IMR-90 (cell line): ENCODE results near the gene CTDSP2. TPM values are rescaled to one million over a fixed set of nuclear protein-coding genes. Genes with fewer than 3 reads are reported as not detected.

Source experiments
- ATAC-seq: fragments of 200-7000 bp; cut with Tn5 transposase; 2 replicates; pipeline ENCODE4 v1.9.1; 2020; ENCODE audit warnings: low read depth, mild to moderate bottlenecking, moderate library complexity
- BruUV-seq: library from RNA; stranded (reverse); fragments of 400-500 nt; replicated peaks from 2 replicates; lab custom pipeline; 2021; lab: Mats Ljungman, UMichigan
- CTCF ChIA-PET: fragments of 300-600 bp; formaldehyde crosslinking; extraction: SDS; loops from one replicate; lab custom pipeline; 2021; ENCODE audit warnings: antibody characterized with exemption; lab: Yijun Ruan, JAX
- POLR2A ChIA-PET: fragments of 300-600 bp; sonication (Branson Sonifier 250); formaldehyde crosslinking; loops from one replicate; lab custom pipeline; 2022; ENCODE audit warnings: antibody characterized with exemption; ENCODE audit not compliant: unreplicated experiment; lab: Charles Lee
- DNase-seq: peaks from one replicate; pipeline ENCODE4 v3.0.0; 2013
- H2AFZ ChIP-seq: replicated peaks from 2 replicates; pipeline ENCODE3; 2013; ENCODE audit warnings: low read length, mild to moderate bottlenecking; ENCODE audit not compliant: poor library complexity
- H2AK5ac ChIP-seq: 2 replicates; pipeline ENCODE4 v1.6.1; 2013; ENCODE audit warnings: low read depth, low read length, inconsistent platforms
- H2AK9ac ChIP-seq: replicated peaks from 2 replicates; pipeline ENCODE3; 2013; ENCODE audit warnings: mild to moderate bottlenecking, low read depth, low read length, moderate library complexity; ENCODE audit not compliant: poor library complexity
- H2BK120ac ChIP-seq: 2 replicates; pipeline ENCODE4 v1.6.1; 2013; ENCODE audit warnings: low read depth, low read length, inconsistent platforms
- H2BK15ac ChIP-seq: 3 replicates; pipeline ENCODE4 v1.6.1; 2013; ENCODE audit warnings: low read depth, low read length, inconsistent platforms
- H2BK20ac ChIP-seq: 2 replicates; pipeline ENCODE4 v1.6.1; 2013; ENCODE audit warnings: low read depth, mild to moderate bottlenecking, inconsistent platforms, low read length, moderate library complexity
- H2BK5ac ChIP-seq: 2 replicates; pipeline ENCODE4 v1.6.1; 2013; ENCODE audit warnings: mild to moderate bottlenecking, low read depth, low read length, inconsistent platforms; ENCODE audit not compliant: poor library complexity, severe bottlenecking
- H3K14ac ChIP-seq: replicated peaks from 2 replicates; pipeline ENCODE4 v1.6.1; 2013; ENCODE audit warnings: low read depth, low read length, inconsistent platforms
- H3K18ac ChIP-seq: 2 replicates; pipeline ENCODE4 v1.6.1; 2013; ENCODE audit warnings: low read depth, low read length, control low read depth
- H3K23ac ChIP-seq: 2 replicates; pipeline ENCODE4 v1.6.1; 2013; ENCODE audit warnings: low read depth, low read length, inconsistent platforms
- H3K27ac ChIP-seq: 2 replicates; pipeline ENCODE4 v1.5.1; 2013; ENCODE audit warnings: mild to moderate bottlenecking, control low read depth, low read length; ENCODE audit not compliant: insufficient read depth
- H3K27me3 ChIP-seq: 2 replicates; pipeline ENCODE4 v1.6.1; 2013; ENCODE audit warnings: low read length; ENCODE audit not compliant: control insufficient read depth, insufficient read depth
- H3K36me3 ChIP-seq: 2 replicates; pipeline ENCODE4 v1.6.1; 2013; ENCODE audit warnings: low read length, mixed read lengths; ENCODE audit not compliant: control insufficient read depth, insufficient read depth
- H3K4ac ChIP-seq: 2 replicates; pipeline ENCODE4 v1.6.1; 2013; ENCODE audit warnings: low read depth, low read length, inconsistent platforms
- H3K4me1 ChIP-seq: 2 replicates; pipeline ENCODE4 v1.6.1; 2013; ENCODE audit warnings: low read length, mixed read lengths; ENCODE audit not compliant: control insufficient read depth, insufficient read depth
- H3K4me2 ChIP-seq: 2 replicates; pipeline ENCODE4 v1.6.1; 2013; ENCODE audit warnings: low read depth, mild to moderate bottlenecking, control low read depth, low read length, moderate library complexity
- H3K4me3 ChIP-seq: 2 replicates; pipeline ENCODE4 v1.5.1; 2013; ENCODE audit warnings: low read depth, mild to moderate bottlenecking, control low read depth, low read length, moderate library complexity; ENCODE audit not compliant: insufficient read depth
- H3K56ac ChIP-seq: 2 replicates; pipeline ENCODE4 v1.6.1; 2013; ENCODE audit warnings: low read length, inconsistent platforms; ENCODE audit not compliant: insufficient read depth; ENCODE audit errors: extremely low read depth
- H3K79me1 ChIP-seq, 2 experiments: 2 replicates each; pipeline ENCODE4 v1.6.1; 2013; ENCODE audit warnings: low read length in 2 of 2, inconsistent platforms in 1 of 2, low read depth in 1 of 2
- H3K9ac ChIP-seq: 2 replicates; pipeline ENCODE4 v1.6.1; 2013; ENCODE audit warnings: low read depth, low read length, control low read depth
- H3K9me1 ChIP-seq: 2 replicates; pipeline ENCODE4 v1.6.1; 2013; ENCODE audit warnings: low read length, inconsistent platforms; ENCODE audit not compliant: insufficient read depth
- H3K9me3 ChIP-seq: 2 replicates; pipeline ENCODE4 v1.6.1; 2013; ENCODE audit warnings: low read length; ENCODE audit not compliant: control insufficient read depth, insufficient read depth
- H4K20me1 ChIP-seq: 2 replicates; pipeline ENCODE4 v1.6.1; 2013; ENCODE audit warnings: low read length, inconsistent platforms; ENCODE audit not compliant: insufficient read depth
- H4K5ac ChIP-seq: 2 replicates; pipeline ENCODE4 v1.6.1; 2013; ENCODE audit warnings: mild to moderate bottlenecking, low read depth, low read length, control low read depth
- H4K8ac ChIP-seq, 2 experiments: 2 replicates each; pipeline ENCODE4 v1.6.1; 2013; ENCODE audit warnings: low read depth in 2 of 2, low read length in 2 of 2, control low read depth in 1 of 2, inconsistent platforms in 1 of 2
- H4K91ac ChIP-seq: 2 replicates; pipeline ENCODE4 v1.6.1; 2013; ENCODE audit warnings: low read depth, low read length, inconsistent platforms; ENCODE audit not compliant: insufficient read depth
- BHLHE40 ChIP-seq: fragments of 150-350 bp; IDR thresholded peaks from 2 replicates; pipeline ENCODE4 v1.6.1; 2016; ENCODE audit warnings: mild to moderate bottlenecking, low read depth, low read length
- CEBPB ChIP-seq: IDR thresholded peaks from 2 replicates; pipeline ENCODE4 v1.6.1; 2012; ENCODE audit warnings: low read depth, low read length, improper control_type of control experiment
- CHD1 ChIP-seq: IDR thresholded peaks from 2 replicates; pipeline ENCODE4 v1.6.1; 2012; ENCODE audit warnings: low read depth, low read length, improper control_type of control experiment
- ELK1 ChIP-seq: fragments of 150-350 bp; IDR thresholded peaks from 2 replicates; pipeline ENCODE4 v1.6.1; 2016; ENCODE audit warnings: low read depth, mild to moderate bottlenecking, low read length, moderate library complexity, borderline replicate concordance
- FOS ChIP-seq: fragments of 150-350 bp; IDR thresholded peaks from 2 replicates; pipeline ENCODE4 v1.6.1; 2016; ENCODE audit warnings: low read depth, low read length
- MAFK ChIP-seq: IDR thresholded peaks from 2 replicates; pipeline ENCODE4 v1.6.1; 2012; ENCODE audit warnings: low read depth, low read length, improper control_type of control experiment
- MAZ ChIP-seq: IDR thresholded peaks from 2 replicates; pipeline ENCODE4 v1.6.1; 2012; ENCODE audit warnings: low read depth, mild to moderate bottlenecking, low read length, improper control_type of control experiment, moderate library complexity, borderline replicate concordance
- MXI1 ChIP-seq: IDR thresholded peaks from 2 replicates; pipeline ENCODE4 v1.6.1; 2012; ENCODE audit warnings: low read depth, mild to moderate bottlenecking, low read length, moderate library complexity, borderline replicate concordance
- NFE2L2 ChIP-seq: fragments of 150-350 bp; IDR thresholded peaks from 2 replicates; pipeline ENCODE4 v1.6.1; 2016; ENCODE audit warnings: low read depth, mild to moderate bottlenecking, low read length
- POLR2A ChIP-seq: IDR thresholded peaks from 2 replicates; pipeline ENCODE4 v1.6.1; 2012; ENCODE audit warnings: mild to moderate bottlenecking, low read depth, low read length
- RAD21 ChIP-seq: IDR thresholded peaks from 2 replicates; pipeline ENCODE4 v1.6.1; 2012; ENCODE audit warnings: low read length, improper control_type of control experiment
- RCOR1 ChIP-seq: IDR thresholded peaks from 2 replicates; pipeline ENCODE4 v1.6.1; 2012; ENCODE audit warnings: mild to moderate bottlenecking, low read length, improper control_type of control experiment; ENCODE audit not compliant: insufficient replicate concordance
- RFX5 ChIP-seq: IDR thresholded peaks from 2 replicates; pipeline ENCODE4 v1.8.0; 2012; ENCODE audit warnings: low read depth, mild to moderate bottlenecking, low read length, moderate library complexity
- SMC3 ChIP-seq: fragments of 150-350 bp; IDR thresholded peaks from 2 replicates; pipeline ENCODE4 v1.6.1; 2016; ENCODE audit warnings: low read depth, mild to moderate bottlenecking, antibody characterized with exemption, low read length, moderate library complexity
- USF2 ChIP-seq: fragments of 150-350 bp; IDR thresholded peaks from 2 replicates; pipeline ENCODE4 v1.6.1; 2017; ENCODE audit warnings: mild to moderate bottlenecking, antibody characterized with exemption, low read length, low read depth
- WGBS, 2 experiments: methylation state at CpG; one replicate each; pipeline versions ENCODE4 v1.1.5 to v1.1.7; 2013; ENCODE audit warnings: missing lambda C conversion rate in 2 of 2; ENCODE audit not compliant: insufficient read length in 1 of 2; ENCODE audit errors: extremely low coverage in 2 of 2; 5-methylcytosine and 5-hydroxymethylcytosine counted together
- dilution Hi-C: fragments of 300-500 bp; cut with HindIII; formaldehyde crosslinking; loops from one replicate; pipeline ENCODE4 v1.14.3; 2018; ENCODE audit warnings: low sequenced_read_pairs; ENCODE audit not compliant: unreplicated experiment
- in situ Hi-C: fragments of 300-500 bp; cut with MboI; formaldehyde crosslinking; loops from 3 replicates; pipeline ENCODE4 v1.14.3; 2019; ENCODE audit warnings: low sequenced_read_pairs, inconsistent platforms, mixed read lengths
- intact Hi-C: fragments of 100-400 bp; cut with micrococcal nuclease; formaldehyde crosslinking; loops from 2 replicates; pipeline ENCODE4 v1.10.0; 2022
- polyA plus RNA-seq, 3 experiments: library from polyadenylated mRNA; depleted of rRNA; stranded (reverse); fragments of >200 nt; gene quantifications; 2 replicates each; pipeline ENCODE4 v1.2.3, GENCODE V29; 2012; ENCODE audit warnings: low replicate concordance in 1 of 3
- total RNA-seq: library from RNA; depleted of rRNA; stranded (reverse); fragments of >200 nt; gene quantifications from 2 replicates; pipeline ENCODE4 v1.2.3, GENCODE V29; 2012

The CTDSP2 gene
- total and polyA plus RNA-seq, 2 of the 4 experiments (the other 2 are of a cell fraction), result 114 to 156 TPM

GRCh38 chr12:57835366-57836288, 10.9 kb downstream of the CTDSP2 start:
- Histone ChIP-seq H4K5ac (no peak overlapping the region), H3K14ac (peak overlapping the region; percentile 84), H3K9ac (no peak overlapping the region), H3K4me2 (peak overlapping the region; percentile 94), H4K8ac (peak overlapping the region in 1 of 2 experiments; percentile 47; a peak in 2 of 4 replicates), H4K91ac (0 out of 2 replicates have a peak overlapping the region, but pooled peaks have one; percentile 8), H3K9me3 (no peaks in the 10 kb centered on the region), H3K23ac (peak overlapping the region; percentile 3; the same call in 1 of the 2 replicates), H3K27ac (peak overlapping the region; percentile 77), H3K79me1 (peaks cover 0 to 82% of the 10 kb centered on the region in 2 experiments; a peak in 2 of 4 replicates), H3K27me3 (no peaks in the 10 kb centered on the region), H2BK120ac (no peak overlapping the region; the same call in 1 of the 2 replicates), H2BK5ac (peak overlapping the region; percentile 95), H2AK5ac (peak overlapping the region; percentile 59), H3K9me1 (peaks cover 64% of the 10 kb centered on the region), H3K4ac (peak overlapping the region; percentile 81; the same call in 1 of the 2 replicates), H2BK15ac (no peak overlapping the region), H3K4me3 (no peak overlapping the region), H2AK9ac (peak overlapping the region; percentile 58), H3K4me1 (peaks cover 63% of the 10 kb centered on the region), H4K20me1 (peaks cover 98% of the 10 kb centered on the region), H3K36me3 (peaks cover 11% of the 10 kb centered on the region; the same call in 1 of the 2 replicates), H2BK20ac (no peak overlapping the region), H3K18ac (no peak overlapping the region), H2AFZ (no peak overlapping the region), H3K56ac (no peak overlapping the region)
- dilution Hi-C loops (no loop called here), intact Hi-C loops (no loop called here), in situ Hi-C loops (no loop called here)
- no peak for ATAC-seq
- CTCF ChIA-PET, result interaction anchor here (1.2 to 2.0 kb wide), 2 partner anchors 66 to 69 kb away, joined by 3 to 9 read pairs; no protein-coding TSS in a partner anchor
- BruUV-seq, result no TSS peak
- POLR2A ChIA-PET, result no interaction called here
- no CpG with 5 or more reads among the region's 9 CpGs for WGBS, 2 experiments
- no peak for DNase-seq
- TF ChIP-seq NFE2L2, result no peak
- TF ChIP-seq RAD21, result no peak
- no peak for TF ChIP-seq USF2
- no peak for TF ChIP-seq RFX5
- no peak for TF ChIP-seq BHLHE40
- no peak for TF ChIP-seq POLR2A
- TF ChIP-seq RCOR1, result no peak
- no peak for TF ChIP-seq CHD1
- TF ChIP-seq ELK1, result no peak
- TF ChIP-seq FOS, result no peak
- no peak for TF ChIP-seq MAZ
- no peak for TF ChIP-seq MAFK
- TF ChIP-seq SMC3, result no peak
- TF ChIP-seq MXI1, result no peak
- no peak for TF ChIP-seq CEBPB
